ENCODE data around the gene ORAI2. TPM values are rescaled to one million over a fixed set of nuclear protein-coding genes. Genes with fewer than 3 reads are reported as not detected.
A peak's percentile ranks its signal among the peaks of the same experiment; 100 is the strongest.

ORAI2 gene
- total and polyA plus RNA-seq, 2 of the 13 experiments (the other 11 are each of a cell fraction or from before 2014, with no cell fraction given), result 3.0 to 6.0 TPM

DNA sequence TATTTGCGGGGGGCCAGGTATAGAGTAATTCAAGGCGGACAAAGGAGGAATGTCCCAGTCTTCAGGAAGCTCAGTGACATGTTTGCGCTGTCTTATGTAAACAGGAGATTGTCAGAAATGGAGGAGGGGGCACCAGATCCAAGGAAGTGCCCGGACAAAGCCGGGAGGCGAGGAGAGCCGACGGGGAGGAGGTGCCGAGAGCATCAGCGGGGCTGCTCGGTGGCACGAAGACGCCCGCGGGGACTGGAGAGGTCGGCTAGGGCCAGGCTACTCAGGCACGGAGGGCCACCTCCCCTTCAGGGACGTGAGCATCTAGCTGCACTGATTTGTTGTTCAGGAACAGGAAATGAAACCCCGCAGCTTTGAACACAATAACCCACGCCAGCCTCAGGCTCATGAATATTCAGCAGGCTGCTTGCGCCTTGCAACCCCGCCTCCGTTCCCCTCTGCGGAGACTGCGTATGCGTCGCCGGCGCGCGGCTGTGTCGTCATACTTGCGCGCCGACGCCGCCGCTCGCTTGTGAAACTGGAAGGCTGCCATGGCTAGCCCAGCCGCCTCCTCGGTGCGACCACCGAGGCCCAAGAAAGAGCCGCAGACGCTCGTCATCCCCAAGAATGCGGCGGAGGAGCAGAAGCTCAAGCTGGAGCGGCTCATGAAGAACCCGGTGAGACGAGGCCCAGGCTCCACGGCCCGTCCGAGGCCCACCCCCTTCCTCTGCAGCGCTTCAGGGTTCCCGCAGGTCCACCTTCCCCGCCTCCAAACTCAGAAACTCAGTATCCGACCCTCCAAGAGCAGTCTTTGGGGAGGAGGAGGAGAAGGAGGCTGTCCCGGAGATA lies 37.3 kb upstream of the ORAI2 start, which contains the start of gene PRKRIP1 (continued):
- no peak for TF ChIP-seq PRDM15 (CRISPR knock-in tag; IDR thresholded peaks at IDR 0.05)
- TF ChIP-seq ZBTB20 (CRISPR knock-in tag; IDR thresholded peaks at IDR 0.05; ENCODE audit: borderline replicate concordance, low read depth), result no peak
- no peak for TF ChIP-seq RAD51 (IDR thresholded peaks at IDR 0.05; ENCODE audit: borderline replicate concordance)
- TF ChIP-seq THAP7 (CRISPR knock-in tag; IDR thresholded peaks at IDR 0.05), result no peak
- TF ChIP-seq BCL3 (CRISPR knock-in tag; IDR thresholded peaks at IDR 0.05), result peak; percentile 66; the same call in 1 of the 2 replicates
- TF ChIP-seq FOXJ3 (CRISPR knock-in tag; IDR thresholded peaks at IDR 0.05; ENCODE audit: borderline replicate concordance), result no peak
- TF ChIP-seq HCFC1 (IDR thresholded peaks at IDR 0.05; ENCODE audit: low read depth, low read length), result peak; percentile 67
- no peak for TF ChIP-seq LBX2 (CRISPR knock-in tag; IDR thresholded peaks at IDR 0.05; ENCODE audit: borderline replicate concordance)
- no peak for TF ChIP-seq ZNF547 (CRISPR knock-in tag; IDR thresholded peaks at IDR 0.05)
- TF ChIP-seq HDAC6 (IDR thresholded peaks at IDR 0.05; ENCODE audit: low read depth, low read length), result no peak
- TF ChIP-seq RORA (CRISPR knock-in tag; IDR thresholded peaks at IDR 0.05), result no peak
- TF ChIP-seq RAD21 (CRISPR knock-in tag; IDR thresholded peaks at IDR 0.05), result 0 out of 2 replicates have a peak, but pooled peaks have one; percentile 9
- TF ChIP-seq ZNF224 (CRISPR knock-in tag; IDR thresholded peaks at IDR 0.05), result no peak
- no peak for TF ChIP-seq ZNF44 (CRISPR knock-in tag; IDR thresholded peaks at IDR 0.05)
- TF ChIP-seq SNAPC2 (CRISPR knock-in tag; IDR thresholded peaks at IDR 0.05), result no peak
- peak; percentile 98 for TF ChIP-seq AKAP8 (CRISPR knock-in tag; IDR thresholded peaks at IDR 0.05)
- TF ChIP-seq, protein P1, sequence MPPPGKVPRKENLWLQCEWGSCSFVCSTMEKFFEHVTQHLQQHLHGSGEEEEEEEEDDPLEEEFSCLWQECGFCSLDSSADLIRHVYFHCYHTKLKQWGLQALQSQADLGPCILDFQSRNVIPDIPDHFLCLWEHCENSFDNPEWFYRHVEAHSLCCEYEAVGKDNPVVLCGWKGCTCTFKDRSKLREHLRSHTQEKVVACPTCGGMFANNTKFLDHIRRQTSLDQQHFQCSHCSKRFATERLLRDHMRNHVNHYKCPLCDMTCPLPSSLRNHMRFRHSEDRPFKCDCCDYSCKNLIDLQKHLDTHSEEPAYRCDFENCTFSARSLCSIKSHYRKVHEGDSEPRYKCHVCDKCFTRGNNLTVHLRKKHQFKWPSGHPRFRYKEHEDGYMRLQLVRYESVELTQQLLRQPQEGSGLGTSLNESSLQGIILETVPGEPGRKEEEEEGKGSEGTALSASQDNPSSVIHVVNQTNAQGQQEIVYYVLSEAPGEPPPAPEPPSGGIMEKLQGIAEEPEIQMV (CRISPR knock-in tag; IDR thresholded peaks at IDR 0.05; ENCODE audit: low read depth), result 0 out of 2 replicates have a peak, but pooled peaks have one; percentile 22
- no peak for TF ChIP-seq PPARG (CRISPR knock-in tag; conservative IDR thresholded peaks at IDR 0.05)
- TF ChIP-seq, protein P2, sequence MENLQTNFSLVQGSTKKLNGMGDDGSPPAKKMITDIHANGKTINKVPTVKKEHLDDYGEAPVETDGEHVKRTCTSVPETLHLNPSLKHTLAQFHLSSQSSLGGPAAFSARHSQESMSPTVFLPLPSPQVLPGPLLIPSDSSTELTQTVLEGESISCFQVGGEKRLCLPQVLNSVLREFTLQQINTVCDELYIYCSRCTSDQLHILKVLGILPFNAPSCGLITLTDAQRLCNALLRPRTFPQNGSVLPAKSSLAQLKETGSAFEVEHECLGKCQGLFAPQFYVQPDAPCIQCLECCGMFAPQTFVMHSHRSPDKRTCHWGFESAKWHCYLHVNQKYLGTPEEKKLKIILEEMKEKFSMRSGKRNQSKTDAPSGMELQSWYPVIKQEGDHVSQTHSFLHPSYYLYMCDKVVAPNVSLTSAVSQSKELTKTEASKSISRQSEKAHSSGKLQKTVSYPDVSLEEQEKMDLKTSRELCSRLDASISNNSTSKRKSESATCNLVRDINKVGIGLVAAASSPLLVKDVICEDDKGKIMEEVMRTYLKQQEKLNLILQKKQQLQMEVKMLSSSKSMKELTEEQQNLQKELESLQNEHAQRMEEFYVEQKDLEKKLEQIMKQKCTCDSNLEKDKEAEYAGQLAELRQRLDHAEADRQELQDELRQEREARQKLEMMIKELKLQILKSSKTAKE (CRISPR knock-in tag; IDR thresholded peaks at IDR 0.05; ENCODE audit: borderline replicate concordance), result no peak

Data from HepG2 (cell line).